GM12891 (cell line): ENCODE measurements around the gene SEPTIN3.

Experiments used
- POLR2A ChIP-seq: IDR thresholded peaks from 2 replicates; pipeline ENCODE4 v1.6.1; 2011; ENCODE audit warnings: low read depth, low read length, control low read depth
- POLR2AphosphoS5 ChIP-seq: IDR thresholded peaks from 2 replicates; pipeline ENCODE4 v1.6.1; 2011; ENCODE audit warnings: low read depth, low read length, control low read depth
- TAF1 ChIP-seq: IDR thresholded peaks from 2 replicates; pipeline ENCODE4 v1.6.1; 2011; ENCODE audit warnings: low read depth, low read length, control low read depth

- TF ChIP-seq POLR2A (no peak; the same call in 1 of the 2 replicates), POLR2AphosphoS5 (no peak), TAF1 (no peak)
Measured at GRCh38 chr22:41936894-41937169, 32.4 kb upstream of the SEPTIN3 start.
